Kasumi-1 (cell line): Measurements from ENCODE around the gene WNT9B.
A peak's percentile ranks its signal among the peaks of the same experiment; 100 is the strongest.
"Not testable (repeated sequence)": the region's sequence is repeated elsewhere in the genome, so short reads cannot be mapped to it uniquely, and the experiment has no call there.

ENCODE experiments used
- DNase-seq, 2 experiments: peaks; one replicate each; lab custom pipeline; 2025; lab: John Stamatoyannopoulos, UW

Gene WNT9B

GRCh38 chr17:46821482-46822387, 29.6 kb upstream of the WNT9B start:
- DNase-seq: no peak

DNA sequence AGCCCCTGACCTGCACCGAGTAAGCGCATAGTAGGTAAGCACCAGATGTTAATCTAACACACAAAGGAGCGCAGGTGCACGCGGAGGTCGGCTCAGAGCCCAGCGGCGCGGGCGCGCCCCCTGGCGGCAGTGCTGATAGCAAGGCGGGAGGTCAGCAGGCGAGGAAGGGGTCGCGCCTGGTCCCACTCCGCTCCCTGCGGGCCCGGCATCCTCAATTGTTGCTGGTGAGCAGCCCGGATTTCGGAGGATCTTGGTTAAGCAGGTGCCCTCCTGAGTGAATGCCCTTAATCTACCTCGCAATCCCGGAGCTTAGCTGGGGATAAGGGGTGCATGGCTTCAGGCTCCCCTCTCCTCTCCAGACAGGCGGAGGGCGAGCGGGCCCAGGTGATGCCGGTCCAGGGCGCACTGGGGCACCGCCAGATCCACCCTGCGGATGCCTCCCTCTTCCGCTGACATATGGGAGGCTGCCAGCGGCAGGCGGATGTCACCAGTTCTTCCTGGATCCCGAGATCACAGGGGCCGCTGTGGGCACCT, 28.9 kb upstream of the WNT9B start:
- peak; percentile 13 to 31 for DNase-seq

DNA sequence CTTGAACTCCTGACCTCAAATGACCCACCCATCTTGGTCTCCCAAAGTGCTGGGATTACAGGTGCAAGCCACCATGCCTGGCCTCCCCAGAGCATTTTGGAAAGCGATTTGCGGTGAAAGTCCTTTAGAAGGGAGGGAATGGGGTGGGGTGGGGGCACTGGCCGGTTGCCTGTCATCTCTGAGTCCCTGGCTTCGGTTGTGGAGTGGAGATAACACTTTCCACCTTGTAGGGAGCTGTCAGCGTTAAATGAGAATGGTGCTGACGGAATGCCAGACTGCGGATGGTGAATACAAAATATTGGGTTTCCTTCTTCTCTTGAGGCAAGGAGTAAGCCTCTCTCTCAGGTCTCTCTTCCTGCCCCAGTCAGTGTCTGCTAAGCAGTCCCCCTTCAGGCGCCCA, 27.7 kb upstream of the WNT9B start:
- no peak for DNase-seq

GRCh38 chr17:46826116-46826515, 25.3 kb upstream of the WNT9B start:
- DNase-seq: no peak

DNA sequence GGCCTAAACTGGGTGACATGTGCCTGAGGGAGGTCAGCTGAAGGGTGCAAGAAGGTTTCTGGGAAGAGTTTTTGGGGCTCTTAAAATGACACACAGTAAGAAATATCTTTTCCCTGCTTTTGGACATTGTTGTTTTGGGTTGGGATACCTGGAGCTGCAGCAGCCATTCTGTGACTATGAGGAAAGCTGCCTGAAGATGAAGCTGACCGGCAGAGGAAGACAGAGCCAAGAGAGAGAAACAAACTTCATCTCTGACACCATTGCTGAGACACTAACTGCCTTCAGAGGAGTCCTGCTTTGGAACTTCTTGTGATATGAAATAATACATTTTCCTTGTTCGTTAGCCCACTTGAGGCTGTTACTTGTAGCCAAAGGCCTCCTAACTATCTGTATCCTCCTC, 24.1 kb upstream of the WNT9B start:
- no peak for DNase-seq

- DNase-seq: no peak
These were observed 19.6 kb upstream of the WNT9B start for GRCh38 chr17:46831573-46832330.

DNA sequence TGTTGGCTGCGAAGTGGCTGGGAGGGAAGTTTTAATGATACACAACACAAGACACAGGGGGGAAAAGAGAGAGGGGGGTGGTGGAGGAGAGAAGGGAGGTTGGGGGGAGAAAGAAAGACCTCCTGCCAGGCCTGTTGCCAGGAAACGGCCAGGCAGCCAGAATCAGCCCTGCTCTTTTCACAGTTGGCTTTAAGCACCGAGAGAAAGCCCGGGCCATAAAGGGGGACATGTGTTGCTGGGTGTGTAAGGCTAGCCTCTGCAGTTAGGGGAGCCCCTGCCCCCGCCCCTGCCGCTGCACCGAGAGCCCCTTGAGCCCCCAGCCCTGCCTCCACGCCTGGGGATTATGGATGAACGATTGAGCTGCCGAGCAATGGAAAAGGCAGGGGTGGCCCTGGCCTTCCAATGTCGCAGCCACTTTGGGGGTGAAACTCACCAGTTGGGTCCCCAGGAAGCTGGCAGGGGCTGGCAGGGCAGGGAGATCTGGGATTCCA, 19.0 kb upstream of the WNT9B start:
- no peak for DNase-seq

DNA sequence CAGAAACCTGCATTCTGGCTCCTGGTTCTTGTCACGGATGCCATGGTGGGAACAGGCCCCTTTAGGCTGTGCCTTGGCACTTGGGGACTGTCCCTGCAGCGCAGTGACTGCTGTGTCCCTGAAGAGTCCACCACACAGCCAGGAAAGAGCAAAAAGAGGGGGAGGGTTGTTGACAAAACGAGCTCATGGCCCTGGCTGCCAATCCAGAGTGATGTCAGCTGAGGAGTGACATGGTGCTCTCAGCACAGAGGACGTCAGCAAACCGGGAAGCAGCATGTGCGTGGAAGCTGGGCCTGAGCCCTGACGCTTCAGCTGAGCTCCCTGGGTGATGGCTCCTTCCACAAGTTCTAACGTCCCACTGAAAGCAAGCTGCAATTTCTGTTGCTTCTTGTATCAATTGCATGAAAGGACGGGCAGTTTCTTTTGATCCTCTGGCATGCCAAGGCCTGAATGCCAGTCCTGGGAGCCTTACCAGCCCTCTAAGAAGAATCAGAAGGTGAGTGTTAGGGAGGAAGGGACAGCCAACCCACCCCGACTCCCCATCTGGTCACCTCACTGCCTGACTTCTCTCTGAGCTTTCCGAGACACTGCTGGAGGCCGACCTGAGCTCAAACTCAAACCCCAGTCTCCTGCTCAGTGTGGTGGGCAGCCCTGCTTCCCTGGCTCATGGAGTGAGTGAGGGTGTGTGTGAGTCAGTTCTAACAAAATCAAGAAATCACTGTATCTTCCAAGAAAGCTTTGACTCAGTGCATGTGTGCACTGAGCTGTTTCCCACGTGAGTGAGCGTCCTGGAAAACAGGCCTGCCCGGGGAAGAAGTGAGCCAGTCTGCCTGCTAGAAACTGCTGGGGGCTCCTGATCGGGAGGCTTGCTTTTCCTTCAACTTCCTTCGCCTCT, 18.2 kb upstream of the WNT9B start:
- no peak for DNase-seq

- DNase-seq: no peak
These were observed 17.6 kb upstream of the WNT9B start for GRCh38 chr17:46833840-46834208.

DNA sequence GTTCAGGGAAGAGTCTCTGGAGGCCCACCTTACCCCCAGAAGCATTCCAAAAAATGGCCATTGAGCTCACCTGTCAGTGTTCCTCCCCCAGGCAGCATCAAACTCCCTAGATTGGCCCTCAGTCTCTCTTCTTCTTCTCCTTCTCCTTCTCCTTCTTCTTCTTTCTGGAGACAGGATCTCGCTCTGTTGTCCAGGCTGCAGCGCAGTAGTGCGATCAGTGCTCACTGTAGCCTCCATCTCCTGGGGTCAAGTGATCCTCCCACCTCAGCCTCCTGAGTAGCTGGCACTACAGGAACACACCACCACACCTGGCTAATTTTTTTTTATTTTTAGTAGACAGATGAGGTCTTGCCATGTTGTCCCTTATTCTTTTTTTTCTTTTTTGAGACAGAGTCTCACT, 16.5 kb upstream of the WNT9B start:
- DNase-seq: no peak

- no peak for DNase-seq
These were observed 14.9 kb upstream of the WNT9B start for GRCh38 chr17:46836500-46836899.

DNA sequence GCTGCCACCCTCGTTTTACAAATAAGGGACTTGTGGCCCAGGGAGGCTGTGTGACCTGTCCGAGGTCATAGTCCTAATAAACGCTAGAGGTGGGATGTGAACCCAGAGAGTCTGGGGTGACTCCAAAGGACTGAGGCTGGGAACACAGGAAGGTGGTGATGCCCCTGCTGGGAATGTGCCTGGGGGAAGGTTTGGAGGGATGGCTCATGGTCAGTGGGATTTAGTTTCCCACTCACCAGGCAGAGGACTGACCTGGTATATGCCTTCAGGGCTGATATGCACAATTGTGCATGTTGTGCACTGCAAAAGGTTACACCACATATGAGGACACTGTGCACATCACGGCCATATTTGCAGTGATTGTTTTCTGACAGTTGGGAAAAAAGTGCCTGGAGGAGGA, 13.9 kb upstream of the WNT9B start:
- DNase-seq: no peak

DNA sequence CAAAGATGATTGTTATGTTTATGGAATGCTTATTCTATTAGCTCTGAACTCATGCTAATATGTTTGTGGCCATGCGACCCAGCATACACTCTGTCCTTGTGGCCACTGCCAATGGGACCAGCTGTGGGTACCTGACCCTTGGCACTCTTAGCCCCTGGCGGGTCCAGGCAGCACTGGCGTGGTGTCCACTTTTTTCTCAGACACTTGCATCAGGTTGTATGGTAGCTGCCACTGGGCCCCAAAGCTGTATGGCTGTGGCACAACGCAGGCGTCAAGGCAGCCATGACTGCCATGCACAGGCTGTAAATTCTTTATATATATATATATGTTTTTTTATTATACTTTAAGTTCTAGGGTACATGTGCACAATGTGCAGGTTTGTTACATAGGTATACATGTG, 12.2 kb upstream of the WNT9B start:
- no peak for DNase-seq

GRCh38 chr17:46840596-46840995, 10.8 kb upstream of the WNT9B start:
- not testable (repeated sequence) for DNase-seq

GRCh38 chr17:46841561-46842379, 9.6 kb upstream of the WNT9B start:
- DNase-seq: no peak

- DNase-seq: no peak
These were observed 8.5 kb upstream of the WNT9B start for GRCh38 chr17:46842835-46843234.

DNA sequence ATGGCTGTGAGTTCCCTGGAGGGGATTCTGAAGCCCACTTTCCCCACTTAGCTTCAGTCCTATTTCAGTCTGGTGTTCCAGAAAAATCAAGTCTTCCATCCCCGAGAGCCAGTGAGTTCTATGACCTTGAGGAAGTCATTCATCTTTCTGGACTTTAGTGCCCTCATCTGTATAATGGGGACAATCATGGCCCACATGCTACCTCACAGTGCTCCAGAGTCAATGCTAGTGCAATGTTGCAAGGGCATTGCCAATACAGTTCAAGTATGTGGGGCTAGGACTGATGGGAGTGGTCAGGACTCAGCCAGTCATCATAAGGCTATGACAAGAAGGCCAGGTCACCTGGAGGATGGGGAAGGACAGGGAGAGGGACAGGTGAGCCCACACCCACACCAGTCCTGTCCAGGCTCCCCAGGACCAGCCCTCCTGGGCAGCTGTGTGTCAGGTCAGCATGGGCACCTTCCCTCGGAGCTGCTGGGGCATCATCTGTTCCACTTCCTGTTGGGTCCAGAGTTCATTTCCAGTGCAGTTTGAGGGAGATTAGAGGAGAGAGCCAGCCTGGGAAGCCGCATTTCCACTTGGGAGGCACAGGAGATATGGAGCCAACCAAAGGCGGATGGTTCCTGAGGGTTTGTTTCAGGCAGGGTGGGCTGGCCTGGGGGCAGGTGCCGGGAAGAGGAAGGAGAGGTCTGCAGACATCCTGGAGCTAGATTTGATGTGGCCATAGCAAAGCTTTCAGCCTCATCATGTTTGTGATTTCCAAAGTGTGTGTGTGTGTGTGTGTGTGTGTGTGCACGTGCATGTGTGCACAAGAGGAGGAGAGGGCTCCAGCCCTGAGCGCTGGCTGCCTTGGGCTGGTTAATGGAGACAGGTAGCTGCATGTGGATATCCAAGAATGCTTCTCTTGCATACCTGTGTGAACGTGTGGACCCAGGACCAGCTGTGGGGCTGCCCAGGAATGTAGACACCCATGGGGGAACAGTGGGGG, 3.9 kb upstream of the WNT9B start:
- no peak for DNase-seq

GRCh38 chr17:46848534-46848933, 2.8 kb upstream of the WNT9B start:
- DNase-seq: no peak

DNA sequence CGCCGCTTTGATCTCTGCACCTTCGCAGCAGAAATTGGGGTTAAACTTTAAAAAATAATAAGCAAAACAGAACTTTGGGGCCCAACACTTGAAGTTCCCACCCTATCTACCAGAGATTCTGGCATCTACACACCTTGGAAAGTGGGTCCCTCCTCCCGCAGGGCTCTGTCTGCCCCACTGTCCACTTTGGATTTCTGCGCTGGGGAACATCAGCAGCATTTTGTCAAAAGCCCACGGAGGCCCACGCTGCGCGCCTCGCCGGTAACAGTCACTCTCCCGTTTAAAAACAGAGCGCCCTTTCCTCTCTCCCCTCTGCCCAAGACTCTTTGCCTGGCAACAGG, 725 bp upstream of the WNT9B start:
- no peak for DNase-seq

DNA sequence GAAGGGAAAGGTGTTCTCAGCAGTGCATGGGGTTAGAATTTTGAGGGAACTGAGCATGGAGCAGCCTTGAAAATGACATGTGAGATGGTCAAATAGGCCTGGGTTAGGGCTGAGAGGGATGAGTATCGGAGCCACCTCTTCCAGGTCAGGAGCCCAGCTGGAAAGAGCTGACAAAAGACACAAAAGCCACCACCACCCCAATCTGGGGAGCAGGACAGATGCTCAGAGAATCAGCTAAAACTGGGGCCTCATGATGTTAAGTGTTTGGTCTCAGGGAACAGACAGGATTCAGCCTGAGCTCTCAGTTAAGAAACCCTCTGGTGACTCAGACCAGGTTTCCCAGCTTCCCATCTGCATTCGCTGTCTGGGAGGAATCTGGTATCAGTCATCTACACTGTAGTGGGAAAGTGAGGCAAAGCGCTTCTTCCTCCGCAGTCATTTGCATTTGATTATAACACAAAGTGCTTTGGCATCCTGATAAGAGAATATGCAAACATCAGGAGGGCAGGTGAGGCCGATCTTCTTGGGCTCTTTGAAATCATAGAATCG, 2.6 kb downstream of the WNT9B start:
- DNase-seq: no peak
